ENCODE data around the gene AP2B1. TPM values are rescaled to one million over a fixed set of nuclear protein-coding genes. Genes with fewer than 3 reads are reported as not detected.

Gene AP2B1
- total RNA-seq, 2 experiments from 2014 or later, result 28.9 to 76.0 TPM

- Histone ChIP-seq H4K20me1 (ENCODE audit: insufficient read depth, low read length) (no peaks in the 10 kb centered on the region), H3K9me2 (ENCODE audit: insufficient read depth, low read length) (no peaks in the 10 kb centered on the region), H3K4me3 (ENCODE audit: low read depth, low read length, poor library complexity, severe bottlenecking) (no peak within 1 kb of the TSS), H3K4me2 (ENCODE audit: low read length) (no peak within 1 kb of the TSS), H2AFZ (ENCODE audit: low read length) (no peak within 1 kb of the TSS), H3K27ac (ENCODE audit: low read depth, low read length, poor library complexity, severe bottlenecking) (no peak within 1 kb of the TSS), H3K9me3 (ENCODE audit: low read length) (no peaks in the 10 kb centered on the region), H3K79me2 (ENCODE audit: insufficient read depth, low read depth, low read length) (no peaks in the 10 kb centered on the region), H3K4me1 (ENCODE audit: insufficient read depth, low read length, poor library complexity, severe bottlenecking) (peaks cover 17% of the 10 kb centered on the region), H3K36me3 (ENCODE audit: insufficient read depth, low read length) (peaks cover 3% of the 10 kb centered on the region; the same call in 1 of the 2 replicates)
- ChIA-PET CTCF (ENCODE audit: unreplicated experiment) (no interaction called here), POLR2A (no interaction called here)
- intact Hi-C loops (cut with micrococcal nuclease; ENCODE audit: unreplicated experiment), result no loop called here
- no peak for DNase-seq (ENCODE audit: low spot score)
- no peak for TF ChIP-seq CTCF (conservative IDR thresholded peaks at IDR 0.05; ENCODE audit: low read length)
- TF ChIP-seq EZH2phosphoT487 (IDR thresholded peaks at IDR 0.05; ENCODE audit: borderline replicate concordance, low read depth, low read length), result no peak
- no TSS peak for BruUV-seq (replicated peaks)
These were observed 144.3 kb downstream of the AP2B1 start, which contains the start of gene RASL10B for GRCh38 chr17:35731239-35731916. RASL10B (plus strand) TSS chr17:35731639; CDS start chr17:35735185, 3,546 bp downstream.

- BruUV-seq (replicated peaks), result no TSS peak
- intact Hi-C loops (cut with micrococcal nuclease; ENCODE audit: unreplicated experiment), result no loop called here
- no peak overlapping the region for H3K27ac ChIP-seq (ENCODE audit: low read depth, low read length, poor library complexity, severe bottlenecking)
- POLR2A ChIA-PET, result no interaction called here
- DNase-seq (ENCODE audit: low spot score), result no peak
- no peaks in the 10 kb centered on the region for H3K36me3 ChIP-seq (ENCODE audit: insufficient read depth, low read length)
- peaks cover 9% of the 10 kb centered on the region for H3K4me1 ChIP-seq (ENCODE audit: insufficient read depth, low read length, poor library complexity, severe bottlenecking)
- no peaks in the 10 kb centered on the region for H4K20me1 ChIP-seq (ENCODE audit: insufficient read depth, low read length)
- CTCF ChIA-PET (ENCODE audit: unreplicated experiment), result no interaction called here
- no peaks in the 10 kb centered on the region for H3K79me2 ChIP-seq (ENCODE audit: insufficient read depth, low read depth, low read length)
- no peak overlapping the region for H2AFZ ChIP-seq (ENCODE audit: low read length)
- TF ChIP-seq CTCF (conservative IDR thresholded peaks at IDR 0.05; ENCODE audit: low read length) (no peak), EZH2phosphoT487 (IDR thresholded peaks at IDR 0.05; ENCODE audit: borderline replicate concordance, low read depth, low read length) (no peak)
- H3K4me2 ChIP-seq (ENCODE audit: low read length), result no peak overlapping the region
- H3K9me3 ChIP-seq (ENCODE audit: low read length), result no peaks in the 10 kb centered on the region
- H3K4me3 ChIP-seq (ENCODE audit: low read depth, low read length, poor library complexity, severe bottlenecking), result no peak overlapping the region
- H3K9me2 ChIP-seq (ENCODE audit: insufficient read depth, low read length), result no peaks in the 10 kb centered on the region
These were observed 145.0 kb downstream of the AP2B1 start for GRCh38 chr17:35731917-35732805.

GRCh38 chr17:35732806-35733136 lies 145.6 kb downstream of the AP2B1 start:
- Histone ChIP-seq H3K4me3 (ENCODE audit: low read depth, low read length, poor library complexity, severe bottlenecking) (no peak overlapping the region), H3K9me3 (ENCODE audit: low read length) (no peaks in the 10 kb centered on the region), H3K4me2 (ENCODE audit: low read length) (no peak overlapping the region), H3K36me3 (ENCODE audit: insufficient read depth, low read length) (no peaks in the 10 kb centered on the region), H3K27ac (ENCODE audit: low read depth, low read length, poor library complexity, severe bottlenecking) (no peak overlapping the region), H2AFZ (ENCODE audit: low read length) (no peak overlapping the region), H3K79me2 (ENCODE audit: insufficient read depth, low read depth, low read length) (no peaks in the 10 kb centered on the region), H3K4me1 (ENCODE audit: insufficient read depth, low read length, poor library complexity, severe bottlenecking) (peaks cover 3% of the 10 kb centered on the region), H4K20me1 (ENCODE audit: insufficient read depth, low read length) (no peaks in the 10 kb centered on the region), H3K9me2 (ENCODE audit: insufficient read depth, low read length) (no peaks in the 10 kb centered on the region)
- TF ChIP-seq EZH2phosphoT487 (IDR thresholded peaks at IDR 0.05; ENCODE audit: borderline replicate concordance, low read depth, low read length) (no peak), CTCF (conservative IDR thresholded peaks at IDR 0.05; ENCODE audit: low read length) (no peak)
- intact Hi-C loops (cut with micrococcal nuclease; ENCODE audit: unreplicated experiment), result no loop called here
- CTCF ChIA-PET (ENCODE audit: unreplicated experiment), result no interaction called here
- BruUV-seq (replicated peaks), result no TSS peak
- DNase-seq (ENCODE audit: low spot score), result no peak
- POLR2A ChIA-PET, result interaction anchor here (0.7 kb wide), 1 partner anchor 191 kb away, joined by 3 read pairs; no protein-coding TSS in a partner anchor
